GM06990 (cell line): ENCODE data around the gene SH2D3A.
A peak's percentile ranks its signal among the peaks of the same experiment; 100 is the strongest.
"Not testable (repeated sequence)": the region's sequence is repeated elsewhere in the genome, so short reads cannot be mapped to it uniquely, and the experiment has no call there.

Source experiments
- DNase-seq: peaks from one replicate; pipeline ENCODE4 v3.0.0-alpha.2; 2011; ENCODE audit not compliant: insufficient read length; ENCODE audit errors: extremely low read depth
- H3K27me3 ChIP-seq: replicated peaks from 2 replicates; pipeline ENCODE4 v1.6.0; 2011; ENCODE audit warnings: low read length; ENCODE audit not compliant: control insufficient read depth, insufficient read depth
- H3K36me3 ChIP-seq: 2 replicates; pipeline ENCODE4 v1.5.1; 2011; ENCODE audit warnings: low read length; ENCODE audit not compliant: control insufficient read depth, insufficient read depth
- H3K4me3 ChIP-seq: replicated peaks from 2 replicates; pipeline ENCODE4 v1.5.1; 2011; ENCODE audit warnings: low read depth, mild to moderate bottlenecking, control low read depth, low read length
- CTCF ChIP-seq: IDR thresholded peaks from 2 replicates; pipeline ENCODE4 v1.5.1; 2011; ENCODE audit warnings: low read length, control low read depth, mild to moderate bottlenecking, inconsistent platforms; ENCODE audit not compliant: insufficient read depth, poor library complexity, severe bottlenecking

SH2D3A gene

GRCh38 chr19:6802336-6803035 is 35.3 kb upstream of the SH2D3A start:
- Histone ChIP-seq H3K27me3 (no peaks in the 10 kb centered on the region), H3K4me3 (peak overlapping the region; percentile 45), H3K36me3 (no peaks in the 10 kb centered on the region; the same call in 1 of the 2 replicates)
- peak; percentile 56 for TF ChIP-seq CTCF
- peak; percentile 73 for DNase-seq

GRCh38 chr19:6801485-6802086 is 34.4 kb upstream of the SH2D3A start:
- H3K36me3 ChIP-seq: no peaks in the 10 kb centered on the region
- H3K4me3 ChIP-seq: peak overlapping the region; percentile 66
- no peak for TF ChIP-seq CTCF
- H3K27me3 ChIP-seq: no peaks in the 10 kb centered on the region
- DNase-seq: peak; percentile 89

GRCh38 chr19:6800991-6801484 is 33.8 kb upstream of the SH2D3A start:
- Histone ChIP-seq H3K36me3 (no peaks in the 10 kb centered on the region), H3K4me3 (peak overlapping the region; percentile 66), H3K27me3 (no peaks in the 10 kb centered on the region)
- DNase-seq: no peak
- TF ChIP-seq CTCF: no peak

GRCh38 chr19:6800160-6800790 is 33.0 kb upstream of the SH2D3A start:
- H3K4me3 ChIP-seq: peak overlapping the region; percentile 66
- not testable (repeated sequence) for H3K27me3 ChIP-seq, H3K36me3 ChIP-seq, DNase-seq

GRCh38 chr19:6797646-6798045 is 30.4 kb upstream of the SH2D3A start:
- DNase-seq: no peak
- no peak for TF ChIP-seq CTCF
- H3K36me3 ChIP-seq: peaks cover 2% of the 10 kb centered on the region
- no peak overlapping the region for H3K4me3 ChIP-seq
- no peaks in the 10 kb centered on the region for H3K27me3 ChIP-seq

GRCh38 chr19:6796278-6796677 is 29.0 kb upstream of the SH2D3A start:
- DNase-seq: no peak
- TF ChIP-seq CTCF: no peak
- no peak overlapping the region for H3K4me3 ChIP-seq
- H3K36me3 ChIP-seq: peaks cover 2% of the 10 kb centered on the region
- H3K27me3 ChIP-seq: no peaks in the 10 kb centered on the region
